CD4-positive, alpha-beta T cell treated with Interleukin-6 for 4 hours (primary cell): ENCODE data around the gene TMBIM1.
"Not testable (repeated sequence)": the region's sequence is repeated elsewhere in the genome, so short reads cannot be mapped to it uniquely, and the experiment has no call there.

Experiments used
- DNase-seq: peaks from one replicate; pipeline ENCODE4 v3.0.0-alpha.2; 2020; ENCODE audit warnings: mixed read lengths

The TMBIM1 gene

GRCh38 chr2:218290316-218291261, 1.7 kb downstream of the TMBIM1 start:
- peak; percentile 68 for DNase-seq

DNA sequence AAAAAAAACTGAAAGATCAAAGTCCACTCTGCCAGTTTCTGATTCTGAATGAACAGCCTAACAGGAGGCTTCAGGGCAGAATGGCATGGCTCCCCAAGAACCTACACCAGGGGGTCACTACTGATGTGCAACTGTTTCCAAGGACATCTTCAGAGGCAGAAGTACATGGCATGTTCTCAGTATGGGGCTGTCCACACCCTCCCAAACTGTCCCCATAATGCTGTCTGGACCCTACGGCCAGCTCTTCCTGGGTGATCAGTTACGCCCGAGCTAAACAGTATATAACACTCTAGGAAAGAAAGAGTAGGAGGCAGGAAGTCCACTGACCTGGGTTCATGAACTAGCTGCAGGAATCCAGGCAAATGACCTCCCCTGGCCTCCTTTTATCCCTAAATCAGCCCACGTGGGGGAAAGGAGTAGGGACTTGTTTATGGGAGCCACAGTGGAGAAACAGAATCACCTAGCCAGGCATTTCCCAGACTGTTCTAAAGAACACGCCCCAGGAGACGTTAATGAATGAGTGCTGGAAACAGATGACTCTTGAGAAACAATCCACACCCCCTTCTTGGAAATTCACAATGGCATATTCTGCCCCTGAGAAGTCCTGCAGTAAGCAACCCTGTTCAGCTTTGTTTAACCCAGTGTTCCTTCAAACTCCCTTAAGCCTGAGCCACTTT, 2.5 kb downstream of the TMBIM1 start:
- no peak for DNase-seq

GRCh38 chr2:218286570-218287459, 5.5 kb downstream of the TMBIM1 start:
- peak; percentile 77 for DNase-seq

- DNase-seq = no peak
Observed at GRCh38 chr2:218285604-218286003, 6.7 kb downstream of the TMBIM1 start.

- DNase-seq = peak; percentile 66
Observed at GRCh38 chr2:218284106-218284811, 8.0 kb downstream of the TMBIM1 start.

DNA sequence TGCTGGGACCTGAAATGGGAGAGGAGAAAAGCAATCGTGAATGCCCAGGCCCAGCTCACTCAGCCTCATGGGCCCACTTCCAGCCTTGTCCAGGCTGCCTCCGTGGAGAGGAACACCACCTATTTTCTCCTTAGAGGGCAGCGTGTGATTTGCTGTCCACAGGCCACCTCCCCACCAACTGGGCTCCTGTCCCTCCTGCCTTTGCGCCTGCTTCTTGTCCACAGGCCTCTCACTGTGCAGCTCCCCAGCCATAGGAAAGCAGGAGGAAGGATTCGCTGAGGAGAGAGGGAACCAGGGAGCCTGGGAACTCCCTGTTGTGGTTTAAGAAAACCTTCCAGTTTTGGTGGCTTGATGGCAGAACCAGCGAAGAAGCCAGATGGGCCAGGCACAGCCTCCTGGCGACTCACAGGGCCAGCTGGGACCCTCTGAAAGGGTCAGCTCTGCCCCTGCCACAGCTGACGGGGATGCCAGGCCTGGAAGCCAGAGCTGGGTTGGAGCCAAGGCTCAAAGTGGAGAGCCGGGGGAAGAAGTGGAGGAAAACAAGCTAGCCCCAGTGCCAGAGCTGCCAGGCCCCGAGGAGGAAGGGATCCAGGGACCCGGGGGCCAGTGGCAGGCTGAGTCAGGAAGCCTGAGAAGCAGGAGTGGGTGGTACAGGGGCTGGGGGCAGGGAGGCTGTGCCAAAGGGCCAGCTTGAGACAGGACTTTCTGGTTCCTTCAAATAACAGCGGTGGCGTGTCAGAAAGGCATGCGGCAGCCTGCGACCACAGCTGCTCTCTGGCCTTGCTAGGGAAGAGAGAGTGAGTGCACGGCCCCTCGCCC, 9.9 kb downstream of the TMBIM1 start:
- no peak for DNase-seq

GRCh38 chr2:218281449-218281848, 10.9 kb downstream of the TMBIM1 start:
- no peak for DNase-seq

DNA sequence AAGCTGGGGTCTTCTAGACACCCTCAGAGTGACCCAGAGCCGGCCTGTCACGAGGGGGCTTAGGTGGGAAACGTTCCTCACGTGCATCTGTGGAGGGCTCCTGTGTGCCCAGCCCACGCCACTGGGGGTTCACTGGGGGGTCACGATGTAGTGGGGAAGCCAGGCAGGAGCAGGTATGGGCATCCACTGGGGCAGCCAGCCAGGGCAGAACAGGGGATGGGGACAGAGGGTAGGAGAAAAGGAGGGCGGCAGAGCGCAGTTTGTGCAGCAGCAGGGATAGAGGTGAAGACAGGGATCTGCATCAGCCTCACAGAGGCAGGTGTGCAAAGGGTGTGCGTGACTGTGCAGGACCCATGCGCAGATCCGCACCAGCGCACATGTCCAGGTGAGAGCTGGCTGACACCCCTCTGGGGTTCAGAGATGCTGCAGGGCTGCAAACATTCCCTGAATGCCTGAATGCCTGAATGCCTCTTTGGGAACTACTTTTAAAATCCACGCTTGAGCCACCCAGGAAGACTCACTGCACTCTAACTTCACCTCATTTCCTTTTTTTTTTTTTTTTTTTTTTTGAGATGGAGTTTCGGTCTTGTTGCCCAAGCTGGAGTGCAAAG, 11.9 kb downstream of the TMBIM1 start:
- no peak for DNase-seq

GRCh38 chr2:218278531-218279360, 13.6 kb downstream of the TMBIM1 start:
- no peak for DNase-seq

DNA sequence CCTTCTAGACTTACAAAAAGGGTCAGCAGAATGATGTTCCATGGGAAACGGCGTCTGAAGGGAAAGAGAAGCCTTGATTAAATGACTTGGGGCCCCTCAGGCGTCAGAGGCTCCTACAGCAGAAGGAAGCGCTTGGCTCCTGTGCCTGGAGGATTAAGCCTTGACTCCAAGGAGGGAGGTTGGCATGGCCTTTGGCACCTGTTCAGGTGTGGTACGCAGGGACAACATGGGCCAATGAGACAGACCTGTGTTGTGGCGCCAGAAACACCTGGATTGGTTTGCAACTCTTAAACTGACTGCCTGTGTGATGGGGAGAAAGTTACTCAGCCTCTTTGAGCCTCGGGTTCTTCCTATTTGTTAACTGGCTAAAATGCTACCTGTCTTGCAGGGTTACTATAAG, 14.4 kb downstream of the TMBIM1 start:
- no peak for DNase-seq

DNA sequence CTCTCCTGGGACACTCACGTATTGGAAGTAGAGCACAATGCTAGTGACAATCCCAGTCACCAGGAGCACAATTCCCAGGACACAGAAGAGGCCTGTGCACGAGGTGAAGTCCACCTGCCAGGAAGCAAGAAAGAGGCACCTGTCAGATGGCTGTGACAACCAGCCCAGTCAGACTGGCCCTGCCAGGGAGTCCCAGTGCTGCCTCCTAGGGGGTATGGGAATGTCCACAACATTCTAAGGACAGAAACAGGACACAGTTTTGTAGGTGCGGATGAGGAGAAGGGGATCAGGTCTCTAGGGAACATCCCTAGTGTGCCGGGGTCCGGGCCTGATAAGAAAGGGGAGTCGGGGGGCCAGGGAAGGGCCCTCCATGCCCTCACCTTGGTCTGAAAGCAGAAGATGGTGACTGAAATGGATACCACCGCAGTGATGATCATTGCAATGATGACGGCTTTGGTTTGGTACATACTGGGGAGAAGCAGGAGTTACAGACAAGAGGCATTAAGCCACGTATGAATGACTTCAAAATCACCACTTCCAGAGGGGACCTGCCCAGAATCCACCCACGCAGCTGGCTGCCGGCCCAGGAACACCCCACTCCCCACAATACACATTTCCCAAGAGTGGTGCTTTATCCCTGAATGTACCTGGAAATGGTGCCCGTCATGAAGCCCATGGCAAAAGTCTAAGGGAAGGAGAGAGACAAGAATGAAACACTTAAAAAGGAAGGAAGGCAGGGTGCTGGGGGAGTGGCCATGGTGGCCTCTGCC, 15.1 kb downstream of the TMBIM1 start:
- no peak for DNase-seq

DNA sequence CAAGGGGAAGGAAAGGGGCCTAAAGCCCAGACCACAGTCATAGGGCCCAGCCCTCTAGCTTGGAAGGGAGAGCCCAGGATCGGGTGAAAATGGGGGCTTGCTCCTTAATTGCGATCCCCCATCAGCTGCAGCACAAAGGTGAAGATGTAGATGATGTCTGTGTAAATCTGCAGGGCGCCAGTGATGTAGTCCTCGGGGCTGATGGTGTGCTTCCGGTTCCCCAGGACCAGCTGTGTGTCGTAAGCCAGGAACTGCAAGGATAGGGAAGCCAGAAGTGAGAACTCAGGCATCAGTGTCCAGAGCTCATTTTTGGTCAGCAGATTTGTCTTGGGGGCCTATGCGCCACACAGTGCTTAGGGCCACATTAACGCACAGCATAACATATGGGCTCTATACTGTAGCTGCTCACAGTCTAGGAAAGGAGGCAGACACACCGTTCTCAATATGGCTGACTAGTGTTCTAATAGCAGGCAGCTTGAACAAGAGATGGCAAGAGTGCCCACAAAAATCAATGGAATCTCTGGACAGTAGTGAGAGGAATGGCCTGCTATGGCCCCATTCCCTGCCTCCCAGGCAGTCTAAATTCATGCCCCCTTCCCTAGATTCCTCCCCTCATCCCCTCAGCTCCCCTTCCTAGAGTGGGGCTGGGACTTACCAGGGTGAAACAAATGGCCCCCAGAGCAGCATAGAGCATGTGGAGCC, 16.8 kb downstream of the TMBIM1 start:
- DNase-seq = no peak

GRCh38 chr2:218274586-218274985, 17.7 kb downstream of the TMBIM1 start:
- no peak for DNase-seq

DNA sequence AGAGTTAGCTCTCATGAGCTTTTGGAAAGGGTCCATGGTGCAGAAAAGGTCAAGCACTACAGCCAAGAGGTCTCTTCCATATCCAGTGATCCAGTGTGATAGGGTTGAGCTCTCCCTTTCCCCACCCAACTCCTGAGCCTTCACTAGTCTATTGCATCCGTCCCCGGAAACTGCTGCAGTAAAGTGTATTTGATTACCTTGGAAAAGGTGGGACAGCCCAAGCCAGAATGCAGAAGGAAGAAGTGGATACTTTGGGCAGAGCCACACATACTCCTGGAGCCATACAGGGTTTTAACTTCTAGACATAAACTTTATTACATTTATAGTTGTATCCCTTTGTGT, 18.4 kb downstream of the TMBIM1 start:
- DNase-seq = no peak

DNA sequence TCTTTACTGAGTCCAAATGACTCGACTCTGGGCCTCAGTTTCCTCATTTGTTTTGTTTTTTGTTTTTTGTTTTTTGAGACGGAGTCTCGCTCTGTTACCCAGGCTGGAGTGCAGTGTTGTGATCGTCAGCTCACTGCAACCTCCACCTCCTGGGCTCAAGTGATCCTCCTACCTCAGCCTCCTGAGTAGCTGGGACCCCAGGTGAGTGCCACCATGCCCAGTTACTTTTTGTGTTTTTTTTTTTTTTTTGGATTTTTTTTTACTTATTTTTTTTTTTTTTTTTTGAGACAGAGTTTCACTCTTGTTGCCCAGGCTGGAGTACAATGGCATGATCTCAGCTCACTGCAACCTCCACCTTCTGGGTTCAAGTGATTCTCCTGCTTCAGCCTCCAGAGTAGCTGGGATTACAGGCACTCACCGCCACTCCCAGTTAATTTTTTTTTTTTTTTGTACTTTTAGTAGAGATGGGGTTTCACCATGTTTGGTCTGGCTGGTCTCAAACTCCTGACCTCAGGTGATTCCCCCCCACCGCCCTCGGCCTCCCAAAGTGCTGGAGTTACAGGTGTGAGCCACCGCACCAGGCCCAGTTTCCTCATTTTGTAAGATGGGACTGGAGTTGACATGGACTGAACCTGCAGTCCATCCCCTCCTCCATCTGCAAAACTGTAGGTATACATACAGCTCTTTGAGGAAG, 18.9 kb downstream of the TMBIM1 start:
- DNase-seq = not testable (repeated sequence)

DNA sequence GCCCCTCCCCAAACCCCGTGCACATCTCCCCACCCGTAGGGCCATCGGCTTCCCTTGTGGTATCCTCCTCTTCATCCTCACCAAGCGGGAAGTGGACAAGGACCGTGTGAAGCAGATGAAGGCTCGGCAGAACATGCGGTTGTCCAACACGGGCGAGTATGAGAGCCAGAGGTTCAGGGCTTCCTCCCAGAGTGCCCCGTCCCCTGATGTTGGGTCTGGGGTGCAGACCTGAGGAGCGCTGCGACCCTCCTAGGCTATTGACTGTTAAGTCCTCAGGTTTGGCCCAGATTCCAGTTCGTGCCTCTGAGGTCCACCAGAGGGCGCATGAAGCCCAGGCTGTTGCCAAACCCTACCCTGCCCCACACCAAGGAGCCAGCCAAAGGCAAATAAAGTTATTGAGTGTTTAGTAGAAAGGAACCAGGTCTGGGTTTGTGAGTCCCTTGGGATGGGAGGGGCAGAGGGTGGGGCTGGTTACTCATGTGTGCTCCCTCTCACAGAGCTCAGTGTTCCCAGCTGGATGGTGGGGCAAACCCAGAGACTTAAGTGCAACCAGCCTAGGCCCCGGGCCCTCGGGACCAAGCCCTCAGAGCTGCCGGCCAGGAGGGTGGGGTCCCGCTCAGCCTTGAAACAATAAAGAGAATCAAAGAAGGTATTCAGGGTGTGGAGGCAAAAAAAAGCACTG, 19.6 kb downstream of the TMBIM1 start:
- DNase-seq = peak; percentile 85

DNA sequence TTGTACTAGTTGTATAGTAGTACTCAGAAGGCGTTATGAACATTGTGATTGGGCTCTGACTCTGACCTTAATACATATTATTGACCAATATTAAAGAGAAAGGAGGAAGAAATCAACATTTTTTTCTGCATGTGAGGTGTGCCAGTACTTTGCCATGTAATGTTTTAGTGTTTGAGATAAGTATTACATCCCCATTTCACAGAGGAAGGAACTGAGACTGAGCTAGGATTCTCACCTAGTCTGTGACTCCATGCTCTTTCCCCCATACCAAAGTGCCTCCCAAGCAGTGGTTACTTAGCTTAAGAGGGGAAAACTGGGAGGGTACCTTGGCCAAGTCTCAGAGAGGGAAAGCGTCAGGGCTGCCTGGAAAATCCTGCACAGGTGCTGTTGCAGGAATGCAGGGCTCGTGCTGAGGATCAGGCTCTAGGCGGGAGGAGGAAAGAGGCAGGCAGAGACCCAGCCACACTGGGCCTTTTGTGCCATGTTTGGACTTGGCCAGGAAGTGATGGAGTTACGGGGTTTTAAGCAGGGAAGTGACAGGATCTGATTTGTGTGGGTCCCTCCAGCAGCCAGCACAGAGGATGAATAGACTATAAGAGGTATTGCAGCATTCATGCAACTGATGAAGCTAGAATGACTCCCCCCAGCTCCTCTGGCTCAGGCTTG, 20.3 kb downstream of the TMBIM1 start:
- DNase-seq = no peak
